GM18951 (cell line): ENCODE results near the gene EFHD1.

ENCODE experiments used
- POLR2A ChIP-seq: IDR thresholded peaks from 4 replicates; pipeline ENCODE4 v1.6.1; 2011; ENCODE audit warnings: mild to moderate bottlenecking; ENCODE audit not compliant: insufficient read length, insufficient read depth; ENCODE audit errors: extremely low read depth
- in situ Hi-C: fragments of 300-500 bp; cut with MboI; formaldehyde crosslinking; loops from one replicate; pipeline ENCODE4 v1.12.0; 2022; ENCODE audit warnings: low sequenced_read_pairs, mixed read lengths, inconsistent platforms; ENCODE audit not compliant: unreplicated experiment

The EFHD1 gene

GRCh38 chr2:232633413-232634205, at the start of gene EFHD1:
Gene EFHD1 (plus strand): TSS chr2:232633604. CDS start chr2:232633705, 101 bp downstream.
- no peak for TF ChIP-seq POLR2A
- in situ Hi-C loops = no loop called here

- no peak for TF ChIP-seq POLR2A
- in situ Hi-C loops = no loop called here
These were observed 49.2 kb upstream of the EFHD1 start for GRCh38 chr2:232584238-232584637.

GRCh38 chr2:232586943-232587505, 46.4 kb upstream of the EFHD1 start:
- in situ Hi-C loops = no loop called here
- no peak for TF ChIP-seq POLR2A

- in situ Hi-C loops = no loop called here
- no peak for TF ChIP-seq POLR2A
These were observed 45.9 kb upstream of the EFHD1 start for GRCh38 chr2:232587512-232587911.

- in situ Hi-C loops = no loop called here
These were observed 45.4 kb upstream of the EFHD1 start for GRCh38 chr2:232588031-232588430.

GRCh38 chr2:232588680-232589585, 44.5 kb upstream of the EFHD1 start:
- in situ Hi-C loops = no loop called here
- TF ChIP-seq POLR2A = no peak

More at GRCh38 chr2:232588031-232588430, 45.4 kb upstream of the EFHD1 start:
- no peak for TF ChIP-seq POLR2A

- in situ Hi-C loops = no loop called here
- no peak for TF ChIP-seq POLR2A
These were observed 40.5 kb upstream of the EFHD1 start for GRCh38 chr2:232592772-232593395.

GRCh38 chr2:232593982-232594381, 39.4 kb upstream of the EFHD1 start:
- TF ChIP-seq POLR2A = no peak
- in situ Hi-C loops = no loop called here

- TF ChIP-seq POLR2A = no peak
- in situ Hi-C loops = no loop called here
These were observed 35.9 kb upstream of the EFHD1 start for GRCh38 chr2:232597362-232598079.

- TF ChIP-seq POLR2A = no peak
- in situ Hi-C loops = no loop called here
These were observed 35.1 kb upstream of the EFHD1 start for GRCh38 chr2:232598293-232598692.

GRCh38 chr2:232600053-232600773, 33.2 kb upstream of the EFHD1 start:
- in situ Hi-C loops = loop anchor here (25.0 kb wide), 1 partner anchor 437 kb away; the partner anchor contains the start of gene NEU2
- TF ChIP-seq POLR2A = no peak

GRCh38 chr2:232603283-232603682, 30.1 kb upstream of the EFHD1 start:
- TF ChIP-seq POLR2A = no peak
- in situ Hi-C loops = loop anchor here (25.0 kb wide), 1 partner anchor 434 kb away; the partner anchor contains the start of gene NEU2

GRCh38 chr2:232604535-232604934, 28.9 kb upstream of the EFHD1 start:
- in situ Hi-C loops = loop anchor here (25.0 kb wide), 1 partner anchor 433 kb away; the partner anchor contains the start of gene NEU2
- TF ChIP-seq POLR2A = no peak
